Hematopoietic multipotent progenitor cell treated with erythropoietin and hydrocortisone succinate and interleukin-3 and kit ligand, for 8 days (in vitro differentiated cells): ENCODE measurements around the gene TCF4.

Source experiments
- DNase-seq: peaks from one replicate; pipeline ENCODE4 v3.0.0-alpha.2; 2015

TCF4 gene

DNA sequence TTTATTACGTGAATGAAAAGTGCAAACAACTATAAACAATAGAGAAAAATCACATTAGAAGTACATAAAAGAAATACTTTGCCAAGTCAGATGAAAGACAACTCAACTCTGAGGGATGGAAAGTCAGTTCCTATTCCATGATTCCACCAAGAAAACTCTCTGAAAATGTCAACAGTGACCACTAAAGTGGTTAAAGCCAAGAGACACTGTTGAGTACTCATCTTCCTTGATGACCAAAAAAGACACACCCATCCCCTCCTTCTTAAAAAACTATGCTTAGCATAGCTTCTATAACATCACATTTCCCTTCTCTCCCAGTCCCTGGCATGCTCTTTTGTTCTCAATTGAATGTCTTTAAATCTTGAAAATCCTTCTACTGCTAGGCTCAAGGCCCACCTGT is 160.0 kb downstream of the TCF4 start:
- no peak for DNase-seq

DNA sequence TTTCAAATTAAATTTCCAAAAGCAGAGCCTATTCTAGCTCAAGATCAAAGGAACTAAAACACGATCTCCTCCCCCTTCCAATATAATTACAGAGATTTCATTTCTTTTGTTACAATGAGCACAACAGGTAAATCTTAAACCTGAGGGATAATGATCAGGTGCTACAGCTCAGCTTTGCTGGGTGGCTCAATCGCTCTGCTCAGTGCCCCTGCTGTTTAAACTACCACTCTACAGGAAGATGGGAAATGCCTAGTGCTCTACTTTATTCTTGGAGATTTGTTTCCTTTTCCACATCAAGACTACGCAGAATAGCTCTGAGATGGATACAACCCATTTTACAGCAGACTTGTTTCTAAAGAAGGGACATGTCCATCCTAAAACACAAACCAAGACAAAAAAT is 162.3 kb downstream of the TCF4 start:
- no peak for DNase-seq

DNA sequence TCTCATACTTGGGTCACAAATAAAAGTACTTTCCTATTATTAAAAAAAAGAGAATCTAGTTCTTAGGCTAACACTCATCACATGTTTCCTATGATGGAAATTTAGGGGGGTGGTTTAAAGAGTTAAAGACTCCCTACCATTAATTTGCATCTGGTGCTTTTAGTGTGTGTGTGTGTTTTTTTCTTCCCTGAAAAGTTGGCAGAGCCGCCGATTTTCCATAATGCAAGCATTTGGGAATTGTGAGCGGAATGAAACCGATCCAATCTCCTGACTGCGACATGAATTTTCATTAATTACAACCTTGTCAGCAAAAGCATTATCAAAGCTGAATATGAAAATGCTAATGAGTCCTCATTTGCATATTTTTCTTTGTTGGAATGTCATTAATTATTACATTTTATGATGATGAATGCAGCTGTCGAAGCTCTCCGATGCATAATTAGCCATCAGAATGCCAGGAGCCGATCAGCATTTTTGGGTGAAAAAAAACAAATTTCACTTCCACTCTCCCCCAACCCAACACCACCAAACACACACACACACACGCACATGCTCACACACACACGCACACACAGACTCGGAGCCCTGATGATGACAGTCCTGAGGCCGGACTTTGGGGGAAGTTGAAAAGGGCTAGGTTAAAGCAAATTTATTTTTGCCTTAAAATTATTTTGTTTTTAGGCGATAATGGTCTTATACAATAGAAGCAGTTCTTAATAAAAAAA is 165.4 kb downstream of the TCF4 start:
- no peak for DNase-seq

DNA sequence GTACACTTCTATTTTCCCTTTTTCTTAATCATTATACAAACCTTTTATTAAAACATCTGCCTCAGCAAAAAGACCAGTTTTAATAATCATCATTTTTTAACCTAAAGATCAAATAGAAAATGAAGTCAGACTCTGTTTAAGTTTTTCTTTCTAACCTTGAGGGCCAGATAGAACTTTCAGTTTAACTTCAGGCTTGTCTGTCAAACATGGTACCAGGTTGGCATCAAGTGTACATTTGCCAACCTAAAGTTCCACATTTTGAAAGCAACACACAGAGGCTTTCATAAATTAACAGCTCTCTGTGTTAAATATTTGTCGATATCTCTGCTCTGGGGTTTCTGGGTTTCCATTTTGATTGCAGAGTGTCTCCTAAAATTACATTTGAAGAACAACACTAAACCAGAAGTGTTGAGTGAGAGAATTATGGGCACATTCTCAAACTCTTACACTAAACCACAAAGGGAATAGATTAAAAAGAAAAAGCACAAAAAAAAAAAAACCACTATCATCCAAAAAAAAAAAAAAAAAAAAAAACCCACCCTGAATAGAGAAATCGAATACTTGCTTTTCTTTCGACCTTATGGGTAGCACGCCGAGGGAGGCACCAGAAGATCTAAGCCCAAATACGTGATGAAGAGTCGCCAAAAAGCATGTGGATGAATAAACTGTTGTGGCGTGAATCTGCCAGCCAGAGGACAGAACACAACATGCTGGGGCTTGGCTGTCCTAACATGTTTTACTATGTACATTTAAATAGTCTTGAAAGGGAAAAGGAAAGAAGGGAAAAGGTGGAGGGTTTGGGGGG is 166.2 kb downstream of the TCF4 start:
- DNase-seq, result no peak

GRCh38 chr18:55421308-55421614 is 166.7 kb downstream of the TCF4 start:
- DNase-seq, result no peak

- no peak for DNase-seq
Observed at GRCh38 chr18:55420665-55421307, 167.2 kb downstream of the TCF4 start.

DNA sequence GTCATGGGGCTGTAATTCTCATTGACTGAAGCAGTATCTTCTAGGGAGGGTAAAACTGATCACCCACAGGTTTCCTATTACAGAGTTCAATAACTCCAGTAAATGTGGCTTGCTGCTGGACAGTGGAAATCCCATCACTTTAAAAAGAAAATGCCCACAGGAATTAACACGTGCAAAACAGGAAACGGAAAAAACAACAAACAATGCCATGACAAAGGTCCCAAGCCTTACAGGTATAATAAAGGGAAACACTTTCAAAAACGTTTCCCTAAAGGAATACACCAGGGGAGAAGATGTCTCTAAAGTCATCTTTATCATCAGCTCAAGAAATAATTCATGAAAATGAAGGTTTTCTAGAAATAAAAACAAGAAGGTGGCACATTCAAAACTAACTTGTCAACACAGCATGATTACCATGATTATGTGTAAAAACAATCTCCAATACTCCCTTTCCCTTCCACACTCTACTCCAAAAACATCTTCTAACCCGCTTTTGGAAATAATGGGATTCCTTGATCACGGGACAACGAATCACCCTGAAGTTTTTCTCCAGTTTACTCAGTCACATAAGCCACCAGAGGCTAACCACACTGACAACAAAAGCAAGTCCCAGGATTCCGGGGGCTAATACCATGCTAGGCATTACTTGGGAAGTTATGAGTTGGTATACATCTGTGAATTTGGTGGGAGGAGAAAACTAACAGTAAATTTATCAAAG is 167.9 kb downstream of the TCF4 start:
- no peak for DNase-seq

DNA sequence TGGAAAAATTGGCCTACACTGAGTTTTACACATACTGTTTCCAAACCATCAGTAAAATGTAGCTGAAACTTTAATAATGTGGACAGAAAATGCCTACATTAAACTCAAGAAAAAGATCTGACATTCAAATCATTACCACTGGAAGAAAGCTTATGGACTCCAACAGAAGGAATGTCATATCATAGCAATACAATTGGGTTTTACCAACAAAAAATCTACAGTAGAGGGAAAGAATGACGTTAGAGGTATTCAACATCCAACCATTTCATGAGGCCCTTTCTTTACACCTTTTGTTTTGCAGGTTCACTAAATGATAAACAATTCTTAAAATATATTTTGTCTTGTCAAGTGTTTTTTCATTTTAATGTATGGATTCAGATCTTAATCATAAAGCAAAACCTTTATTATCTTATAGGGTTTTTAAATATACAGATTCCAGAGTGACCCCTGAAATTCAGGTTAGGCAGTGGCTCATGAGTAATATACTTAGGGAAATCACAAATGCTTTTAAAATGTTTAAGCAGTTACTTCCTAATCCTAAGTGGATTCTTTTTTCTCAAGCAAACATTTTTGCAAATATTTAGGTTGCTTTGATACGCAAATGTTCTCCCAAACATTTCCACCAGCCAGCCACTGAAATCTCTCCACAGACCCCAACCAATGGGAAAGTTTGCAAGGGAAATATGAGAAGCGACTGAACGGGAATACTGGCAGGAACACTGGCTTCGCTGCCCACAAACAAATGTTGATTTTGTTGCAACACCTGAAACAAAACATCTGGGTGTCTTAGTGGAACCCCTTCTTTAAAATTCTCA is 168.7 kb downstream of the TCF4 start:
- DNase-seq, result no peak

DNA sequence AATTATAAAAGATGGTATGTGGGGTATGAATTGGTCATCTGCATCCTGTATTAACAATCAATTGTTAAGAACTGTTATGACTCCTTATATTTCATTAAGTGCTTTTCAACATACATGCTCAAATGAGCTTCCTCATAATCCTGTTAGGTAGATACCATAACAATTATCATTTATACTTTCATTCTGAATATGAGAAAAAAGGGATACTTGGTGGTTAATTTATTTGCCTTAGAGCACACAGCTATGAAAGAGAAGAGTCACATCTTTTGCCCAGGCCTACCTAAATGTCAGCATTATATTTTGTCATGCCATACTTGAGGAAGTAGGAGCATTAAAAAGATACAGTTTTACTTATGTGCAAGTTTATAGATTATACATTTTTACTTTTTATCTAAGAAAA is 169.6 kb downstream of the TCF4 start:
- no peak for DNase-seq

DNA sequence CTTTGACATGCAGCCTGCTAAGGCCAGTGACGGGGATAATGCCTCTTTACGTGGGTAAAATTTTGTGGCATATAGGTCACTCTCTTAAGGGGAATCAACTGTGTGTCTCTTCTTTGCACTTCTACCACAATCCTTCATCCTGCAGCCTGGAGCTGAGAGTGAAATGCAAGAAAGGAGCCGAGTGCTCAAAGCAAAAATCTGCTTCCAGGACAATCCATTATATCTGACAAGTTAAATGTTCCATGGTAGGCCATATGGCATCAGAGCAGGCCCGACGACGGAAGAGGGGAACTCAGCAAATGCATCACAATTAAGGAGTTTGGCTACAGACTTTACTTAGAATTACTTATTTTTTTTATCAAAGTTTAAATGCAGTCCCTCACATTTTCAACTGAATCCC is 171.2 kb downstream of the TCF4 start:
- DNase-seq, result no peak

- DNase-seq, result peak; percentile 85
Observed at GRCh38 chr18:55415258-55415871, 172.6 kb downstream of the TCF4 start.

- DNase-seq, result no peak
Observed at GRCh38 chr18:55414475-55414874, 173.5 kb downstream of the TCF4 start.

- DNase-seq, result no peak
Observed at GRCh38 chr18:55413474-55413873, 174.5 kb downstream of the TCF4 start.

- no peak for DNase-seq
Observed at GRCh38 chr18:55407774-55408535, 180.0 kb downstream of the TCF4 start.

GRCh38 chr18:55407191-55407590 is 180.8 kb downstream of the TCF4 start:
- DNase-seq, result no peak

GRCh38 chr18:55406451-55406991 is 181.5 kb downstream of the TCF4 start:
- no peak for DNase-seq

DNA sequence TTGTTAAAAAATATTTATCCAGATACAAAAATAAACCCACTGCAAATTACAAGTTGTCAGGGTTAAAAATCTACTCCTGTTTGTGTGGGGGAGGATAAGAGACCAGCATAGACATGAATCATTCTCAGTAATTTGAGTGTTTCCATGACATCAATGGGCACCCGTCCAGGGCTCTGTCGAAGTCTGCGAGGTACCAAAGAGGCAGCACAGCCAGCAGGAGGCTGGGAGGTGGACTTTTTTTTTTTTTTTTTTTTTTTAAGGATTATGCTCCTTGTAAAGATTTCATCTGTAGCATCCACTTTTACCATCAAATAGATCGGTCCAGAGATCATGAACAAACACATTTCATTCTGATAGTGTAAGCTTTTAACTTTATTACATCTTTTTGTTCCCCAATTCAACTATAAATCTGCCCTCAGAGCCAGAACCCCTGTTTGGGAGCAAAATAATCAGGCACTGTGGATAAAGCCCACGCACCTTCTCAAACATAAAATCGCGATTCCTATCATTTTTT is 182.0 kb downstream of the TCF4 start:
- peak; percentile 62 for DNase-seq

- no peak for DNase-seq
Observed at GRCh38 chr18:55405475-55405874, 182.5 kb downstream of the TCF4 start.

DNA sequence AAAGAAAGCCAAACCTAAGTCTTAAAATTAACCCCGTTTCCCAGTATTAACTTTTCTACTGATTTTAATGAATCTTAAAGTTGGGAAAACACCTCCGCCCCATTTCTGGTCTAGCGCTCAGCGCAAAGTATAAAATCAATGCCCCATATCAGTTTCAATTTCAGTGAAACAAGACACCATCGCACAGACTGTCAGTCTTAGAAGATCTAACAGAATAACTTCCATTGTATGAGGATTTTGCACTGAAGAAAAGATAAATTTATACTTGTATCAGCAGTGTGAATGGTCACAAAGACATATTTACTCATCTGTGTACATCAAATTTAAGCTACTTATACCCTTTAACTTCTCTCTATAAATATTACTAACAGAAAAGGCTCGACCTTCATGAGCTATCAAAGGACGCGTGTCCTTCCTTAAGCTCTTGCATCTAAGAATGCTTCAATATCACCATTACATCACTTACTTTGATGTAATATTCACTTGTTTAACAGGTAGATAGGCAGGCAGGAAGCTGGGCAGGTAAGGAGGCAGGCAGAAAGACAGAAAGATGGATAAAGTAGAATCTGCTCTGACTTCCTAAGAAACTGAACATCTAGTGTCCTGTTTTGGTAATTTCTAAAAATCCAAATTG is 183.0 kb downstream of the TCF4 start:
- no peak for DNase-seq

GRCh38 chr18:55404136-55404830 is 183.7 kb downstream of the TCF4 start:
- no peak for DNase-seq
